MV-4-11 (cell line): ENCODE data around the gene XPNPEP3.

Source experiments
- DNase-seq: peaks from one replicate; lab custom pipeline; 2025; lab: John Stamatoyannopoulos, UW

The XPNPEP3 gene

GRCh38 chr22:40939202-40939601, 82.3 kb downstream of the XPNPEP3 start:
- DNase-seq: no peak

GRCh38 chr22:40950962-40951794, 94.2 kb downstream of the XPNPEP3 start, which contains the start of gene RBX1:
TSS of gene RBX1 (plus strand) at chr22:40951378. CDS start at chr22:40951399, 21 bp downstream.
- peak; percentile 97 for DNase-seq

GRCh38 chr22:40951795-40952605, 95.1 kb downstream of the XPNPEP3 start:
- no peak for DNase-seq

GRCh38 chr22:40953471-40953870, 96.5 kb downstream of the XPNPEP3 start:
- peak; percentile 44 for DNase-seq

- no peak for DNase-seq
These were observed 97.2 kb downstream of the XPNPEP3 start for GRCh38 chr22:40954113-40954512.

- DNase-seq: peak; percentile 3
These were observed 98.6 kb downstream of the XPNPEP3 start for GRCh38 chr22:40955571-40955970.

GRCh38 chr22:40957601-40958000, 100.7 kb downstream of the XPNPEP3 start:
- DNase-seq: no peak

- DNase-seq: no peak
These were observed 101.4 kb downstream of the XPNPEP3 start for GRCh38 chr22:40958299-40958698.

- DNase-seq: no peak
These were observed 103.2 kb downstream of the XPNPEP3 start for GRCh38 chr22:40960145-40960544.

- DNase-seq: peak; percentile 68
These were observed 109.2 kb downstream of the XPNPEP3 start for GRCh38 chr22:40965936-40966725.

- DNase-seq: no peak
These were observed 109.8 kb downstream of the XPNPEP3 start for GRCh38 chr22:40966726-40967085.

- DNase-seq: no peak
These were observed 110.3 kb downstream of the XPNPEP3 start for GRCh38 chr22:40967111-40967760.

- DNase-seq: no peak
These were observed 115.6 kb downstream of the XPNPEP3 start for GRCh38 chr22:40972587-40972986.

- DNase-seq: no peak
These were observed 116.2 kb downstream of the XPNPEP3 start for GRCh38 chr22:40973144-40973543.

GRCh38 chr22:40975366-40975765, 118.4 kb downstream of the XPNPEP3 start:
- DNase-seq: no peak

- DNase-seq: no peak
These were observed 120.1 kb downstream of the XPNPEP3 start for GRCh38 chr22:40976866-40977700.

- no peak for DNase-seq
These were observed 122.2 kb downstream of the XPNPEP3 start for GRCh38 chr22:40979198-40979597.

- no peak for DNase-seq
These were observed 122.9 kb downstream of the XPNPEP3 start for GRCh38 chr22:40979871-40980270.
